Measurements from ENCODE around the gene BSND. TPM values are rescaled to one million over a fixed set of nuclear protein-coding genes. Genes with fewer than 3 reads are reported as not detected.

Gene BSND
- total RNA-seq, 2 experiments from 2014 or later, result not detected

GRCh38 chr1:55055951-55056631, 57.4 kb downstream of the BSND start:
- H3K9me3 Mint-ChIP-seq, result no peaks in the 10 kb centered on the region
- H3K4me1 Mint-ChIP-seq (ENCODE audit: low read depth), result peaks cover 5% of the 10 kb centered on the region
- H3K27ac Mint-ChIP-seq, result no peak overlapping the region
- DNase-seq (no peak), ATAC-seq (no peak)
- TF ChIP-seq CTCF (IDR thresholded peaks at IDR 0.05), result no peak
- H3K4me3 Mint-ChIP-seq, result no peak overlapping the region
- H3K36me3 Mint-ChIP-seq (ENCODE audit: low read depth), result no peaks in the 10 kb centered on the region
- intact Hi-C loops (cut with micrococcal nuclease), result no loop called here
- H3K27me3 Mint-ChIP-seq, result no peaks in the 10 kb centered on the region
- POLR2A ChIA-PET, result no interaction called here
- CTCF ChIA-PET, result no interaction called here

GRCh38 chr1:55056632-55056992, 57.9 kb downstream of the BSND start:
- POLR2A ChIA-PET, result no interaction called here
- no peak overlapping the region for H3K4me3 Mint-ChIP-seq

DNA sequence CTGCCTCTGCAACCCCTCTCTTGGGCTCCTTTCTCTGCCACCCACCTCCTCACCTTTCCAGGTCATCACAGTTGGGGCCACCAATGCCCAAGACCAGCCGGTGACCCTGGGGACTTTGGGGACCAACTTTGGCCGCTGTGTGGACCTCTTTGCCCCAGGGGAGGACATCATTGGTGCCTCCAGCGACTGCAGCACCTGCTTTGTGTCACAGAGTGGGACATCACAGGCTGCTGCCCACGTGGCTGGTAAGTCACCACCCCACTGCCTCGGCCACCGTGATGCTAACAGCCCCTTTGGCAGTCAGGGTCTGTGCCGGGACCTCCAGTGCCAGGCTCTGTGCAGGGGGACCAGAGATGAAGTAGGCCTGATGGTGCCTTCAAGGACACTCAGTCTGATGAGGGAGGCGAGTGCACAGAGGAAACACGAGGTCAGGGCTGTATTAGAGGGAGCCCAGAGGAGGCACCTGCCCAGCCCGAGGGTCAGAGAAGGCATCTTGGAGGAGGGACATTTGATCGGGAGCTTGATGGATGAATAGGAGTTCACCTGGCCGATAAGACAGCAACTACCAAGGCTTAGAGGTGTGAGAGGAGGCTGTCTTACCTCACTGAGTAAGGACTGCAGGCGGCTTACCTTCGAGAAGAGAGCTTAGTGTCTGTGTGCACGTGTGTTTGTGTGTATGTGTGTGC, 58.7 kb downstream of the BSND start:
- DNase-seq (no peak), ATAC-seq (no peak)
- intact Hi-C loops (cut with micrococcal nuclease), result no loop called here
- POLR2A ChIA-PET, result no interaction called here
- Mint-ChIP-seq H3K36me3 (ENCODE audit: low read depth) (no peaks in the 10 kb centered on the region), H3K9me3 (no peaks in the 10 kb centered on the region), H3K27ac (no peak overlapping the region), H3K27me3 (no peaks in the 10 kb centered on the region), H3K4me1 (ENCODE audit: low read depth) (peaks cover 5% of the 10 kb centered on the region), H3K4me3 (no peak overlapping the region)
- CTCF ChIA-PET, result no interaction called here
- TF ChIP-seq CTCF (IDR thresholded peaks at IDR 0.05), result no peak

More at GRCh38 chr1:55056632-55056992, 57.9 kb downstream of the BSND start:
- DNase-seq (no peak), ATAC-seq (no peak)
- Mint-ChIP-seq H3K27ac (no peak overlapping the region), H3K36me3 (ENCODE audit: low read depth) (no peaks in the 10 kb centered on the region), H3K9me3 (no peaks in the 10 kb centered on the region), H3K27me3 (no peaks in the 10 kb centered on the region), H3K4me1 (ENCODE audit: low read depth) (peaks cover 5% of the 10 kb centered on the region)
- intact Hi-C loops (cut with micrococcal nuclease), result no loop called here
- CTCF ChIA-PET, result no interaction called here
- no peak for TF ChIP-seq CTCF (IDR thresholded peaks at IDR 0.05)

- no peak for TF ChIP-seq CTCF (IDR thresholded peaks at IDR 0.05)
- ATAC-seq, result no peak
- Mint-ChIP-seq H3K36me3 (ENCODE audit: low read depth) (no peaks in the 10 kb centered on the region), H3K27me3 (no peaks in the 10 kb centered on the region), H3K4me1 (ENCODE audit: low read depth) (peaks cover 5% of the 10 kb centered on the region), H3K4me3 (no peak overlapping the region), H3K9me3 (no peaks in the 10 kb centered on the region), H3K27ac (no peak overlapping the region)
- ChIA-PET CTCF (interaction anchor here (0.6 kb wide), 1 partner anchor 17 kb away, joined by 3 read pairs; no protein-coding TSS in a partner anchor), POLR2A (no interaction called here)
- intact Hi-C loops (cut with micrococcal nuclease), result no loop called here
- no peak for DNase-seq
Measured at GRCh38 chr1:55057956-55058298, 59.2 kb downstream of the BSND start.

Measured in activated CD8-positive, alpha-beta T cell treated with anti-CD3 and anti-CD28 coated beads for 36 hours (primary cell).